H1 (cell line): ENCODE measurements around the gene RHBDF1. TPM values are rescaled to one million over a fixed set of nuclear protein-coding genes. Genes with fewer than 3 reads are reported as not detected.

ENCODE experiments used
- CTCF ChIA-PET: fragments of 300-600 bp; sonication (Branson Sonifier 250); formaldehyde crosslinking; loops from one replicate; lab custom pipeline; 2021; ENCODE audit not compliant: partially characterized antibody; lab: Charles Lee
- POLR2A ChIA-PET: fragments of 300-600 bp; sonication (Branson Sonifier 250); formaldehyde crosslinking; loops from one replicate; lab custom pipeline; 2021; ENCODE audit warnings: inconsistent platforms; ENCODE audit not compliant: partially characterized antibody; lab: Charles Lee
- DNase-seq, 2 experiments: peaks; one replicate each; pipeline versions ENCODE4 v3.0.0 to v3.0.0-alpha.2; 2010 to 2022; ENCODE audit warnings: low spot score in 2 of 2, low read depth in 1 of 2, mixed read lengths in 1 of 2
- FAIRE-seq: peaks from 2 replicates; lab custom pipeline; 2011; peaks lifted over from hg19 to GRCh38; lab: Jason Lieb, UNC
- H2AFZ ChIP-seq: 2 replicates; pipeline ENCODE4 v1.8.1; 2012; ENCODE audit warnings: low read length, inconsistent platforms
- H2AK5ac ChIP-seq: 2 replicates; pipeline ENCODE4 v1.6.1; 2013; ENCODE audit warnings: low read depth, low read length
- H2BK120ac ChIP-seq: replicated peaks from 2 replicates; pipeline ENCODE3; 2013; ENCODE audit warnings: low read depth, low read length, inconsistent platforms
- H2BK12ac ChIP-seq: 2 replicates; pipeline ENCODE4 v1.6.1; 2013; ENCODE audit warnings: low read depth, low read length
- H2BK15ac ChIP-seq: 2 replicates; pipeline ENCODE4 v1.6.1; 2013; ENCODE audit warnings: low read length
- H2BK20ac ChIP-seq: 2 replicates; pipeline ENCODE4 v1.6.1; 2013; ENCODE audit warnings: low read length
- H2BK5ac ChIP-seq: 2 replicates; pipeline ENCODE4 v1.6.1; 2013; ENCODE audit warnings: low read depth, low read length
- H3K14ac ChIP-seq: 2 replicates; pipeline ENCODE4 v1.6.1; 2013; ENCODE audit warnings: inconsistent platforms; ENCODE audit not compliant: insufficient read length
- H3K18ac ChIP-seq: 2 replicates; pipeline ENCODE4 v1.6.1; 2013; ENCODE audit warnings: low read length; ENCODE audit errors: extremely low read depth
- H3K23ac ChIP-seq: 2 replicates; pipeline ENCODE4 v1.6.1; 2013; ENCODE audit warnings: inconsistent platforms; ENCODE audit not compliant: insufficient read length
- H3K23me2 ChIP-seq: 2 replicates; pipeline ENCODE4 v1.6.1; 2013; ENCODE audit warnings: low read depth, low read length
- H3K27ac ChIP-seq: 2 replicates; pipeline ENCODE4 v1.6.1; 2011; ENCODE audit warnings: low read depth, low read length, inconsistent platforms
- H3K27me3 ChIP-seq, 4 experiments: replicated peaks in 1 of 4; 1 replicate in 1 of 4; 2 replicates in 3 of 4; pipeline versions ENCODE4 v1.6.1 to v1.8.1; 2011 to 2013; ENCODE audit warnings: low read length in 3 of 4, mild to moderate bottlenecking in 3 of 4, inconsistent platforms in 2 of 4, mixed read lengths in 2 of 4, moderate library complexity in 1 of 4; ENCODE audit not compliant: control insufficient read depth in 3 of 4, insufficient read depth in 3 of 4; ENCODE audit errors: extremely low read depth in 1 of 4
- H3K36me3 ChIP-seq, 4 experiments: 2 replicates each; pipeline versions ENCODE4 v1.6.1 to v1.8.1; 2011 to 2013; ENCODE audit warnings: mild to moderate bottlenecking in 4 of 4, low read length in 3 of 4, moderate library complexity in 2 of 4, control low read depth in 1 of 4, inconsistent platforms in 1 of 4; ENCODE audit not compliant: insufficient read depth in 4 of 4, control insufficient read depth in 2 of 4
- H3K4ac ChIP-seq: replicated peaks from 2 replicates; pipeline ENCODE3; 2013; ENCODE audit warnings: low read length, low read depth, mixed read lengths, inconsistent platforms; ENCODE audit not compliant: insufficient read length
- H3K4me1 ChIP-seq, 4 experiments: replicated peaks in 1 of 4; 1 replicate in 1 of 4; 2 replicates in 3 of 4; pipeline versions ENCODE4 v1.6.1 to v1.8.1; 2011 to 2013; ENCODE audit warnings: low read length in 3 of 4, inconsistent platforms in 2 of 4, mixed read lengths in 1 of 4; ENCODE audit not compliant: insufficient read depth in 4 of 4, control insufficient read depth in 3 of 4
- H3K4me2 ChIP-seq, 2 experiments: 2 replicates each; pipeline versions ENCODE4 v1.6.1 to v1.8.1; 2011 to 2013; ENCODE audit warnings: low read depth in 2 of 2, low read length in 2 of 2, control low read depth in 1 of 2, inconsistent platforms in 1 of 2, mild to moderate bottlenecking in 1 of 2; ENCODE audit not compliant: insufficient read depth in 1 of 2
- H3K4me3 ChIP-seq, 4 experiments: fragments of 200-600, 300-600 bp in 1 of 4; sonication (generic), shearing (Covaris generic), sonication (Bioruptor Twin) in 1 of 4; 2 replicates each; pipeline versions ENCODE4 v1.5.1 to v1.8.1; 2011 to 2016; ENCODE audit warnings: low read length in 4 of 4, low read depth in 3 of 4, control low read depth in 2 of 4, inconsistent platforms in 2 of 4, mild to moderate bottlenecking in 2 of 4, mixed read lengths in 1 of 4, moderate library complexity in 1 of 4; ENCODE audit not compliant: insufficient read depth in 2 of 4; ENCODE audit errors: extremely low read depth in 1 of 4
- H3K56ac ChIP-seq: replicated peaks from 2 replicates; pipeline ENCODE3; 2013; ENCODE audit warnings: low read depth, mild to moderate bottlenecking, mixed read lengths, low read length, inconsistent platforms; ENCODE audit not compliant: insufficient read length
- H3K79me1 ChIP-seq: 2 replicates; pipeline ENCODE4 v1.6.1; 2013; ENCODE audit warnings: low read depth, low read length, control low read depth
- H3K79me2 ChIP-seq, 2 experiments: 2 replicates each; pipeline versions ENCODE4 v1.6.1 to v1.8.1; 2012 to 2013; ENCODE audit warnings: low read length in 2 of 2, mild to moderate bottlenecking in 2 of 2, inconsistent platforms in 1 of 2; ENCODE audit not compliant: insufficient read depth in 2 of 2, control insufficient read depth in 1 of 2
- H3K9ac ChIP-seq, 4 experiments: replicated peaks in 1 of 4; 1 replicate in 1 of 4; 2 replicates in 3 of 4; pipeline versions ENCODE4 v1.6.1 to v1.8.1; 2011 to 2013; ENCODE audit warnings: low read depth in 3 of 4, low read length in 3 of 4, control low read depth in 2 of 4, mild to moderate bottlenecking in 2 of 4, moderate library complexity in 2 of 4, inconsistent platforms in 1 of 4; ENCODE audit errors: extremely low read depth in 1 of 4
- H3K9me3 ChIP-seq, 2 experiments: 2 replicates each; pipeline versions ENCODE4 v1.6.1 to v1.8.1; 2012 to 2013; ENCODE audit warnings: mild to moderate bottlenecking in 2 of 2, moderate library complexity in 2 of 2, control low read depth in 1 of 2, inconsistent platforms in 1 of 2, low read depth in 1 of 2, low read length in 1 of 2, mixed read lengths in 1 of 2; ENCODE audit not compliant: insufficient read depth in 2 of 2
- H4K20me1 ChIP-seq, 2 experiments: replicated peaks in 1 of 2; 2 replicates each; pipeline versions ENCODE3 to v1.8.1; 2011 to 2013; ENCODE audit warnings: inconsistent platforms in 2 of 2, low read length in 2 of 2, mild to moderate bottlenecking in 1 of 2; ENCODE audit not compliant: insufficient read depth in 2 of 2, control insufficient read depth in 1 of 2
- H4K5ac ChIP-seq: 2 replicates; pipeline ENCODE4 v1.6.1; 2013; ENCODE audit warnings: low read length, low read depth, mixed read lengths, inconsistent platforms; ENCODE audit not compliant: insufficient read length
- H4K8ac ChIP-seq: 2 replicates; pipeline ENCODE4 v1.8.0; 2013; ENCODE audit warnings: mild to moderate bottlenecking, moderate library complexity, low read length, inconsistent platforms; ENCODE audit not compliant: insufficient read depth; ENCODE audit errors: extremely low read depth
- H4K91ac ChIP-seq: replicated peaks from 2 replicates; pipeline ENCODE3; 2013; ENCODE audit warnings: low read length, mixed read lengths, inconsistent platforms; ENCODE audit not compliant: insufficient read length
- CHD1 ChIP-seq: IDR thresholded peaks from 2 replicates; pipeline ENCODE4 v1.6.1; 2012; ENCODE audit warnings: low read depth, low read length, improper control_type of control experiment
- CHD2 ChIP-seq: IDR thresholded peaks from 2 replicates; pipeline ENCODE4 v1.6.1; 2012; ENCODE audit warnings: low read length, improper control_type of control experiment
- CREB1 ChIP-seq: IDR thresholded peaks from 2 replicates; pipeline ENCODE4 v1.6.1; 2012; ENCODE audit warnings: inconsistent platforms
- CTBP2 ChIP-seq: IDR thresholded peaks from 2 replicates; pipeline ENCODE4 v1.7.0; 2011; ENCODE audit warnings: borderline replicate concordance, mild to moderate bottlenecking, moderate library complexity, mixed read lengths, low read length; ENCODE audit not compliant: insufficient read depth, insufficient read length
- GABPA ChIP-seq: IDR thresholded peaks from 2 replicates; pipeline ENCODE4 v1.6.1; 2011; ENCODE audit warnings: mild to moderate bottlenecking, low read length, moderate library complexity, borderline replicate concordance; ENCODE audit not compliant: insufficient read depth
- GTF2F1 ChIP-seq: IDR thresholded peaks from 2 replicates; pipeline ENCODE4 v1.6.1; 2012; ENCODE audit warnings: low read depth, low read length, improper control_type of control experiment, borderline replicate concordance
- HDAC2 ChIP-seq, 2 experiments: fragments of 300-600 bp in 1 of 2; sonication (generic) in 1 of 2; IDR thresholded peaks; 2 replicates each; pipeline ENCODE4 v1.6.1; 2011 to 2012; ENCODE audit warnings: low read depth in 2 of 2, low read length in 2 of 2, mild to moderate bottlenecking in 2 of 2, moderate library complexity in 2 of 2, borderline replicate concordance in 1 of 2, inconsistent platforms in 1 of 2
- PHF8 ChIP-seq: fragments of 200-600 bp; sonication (generic); conservative IDR thresholded peaks from 2 replicates; pipeline ENCODE4 v1.7.1; 2012; ENCODE audit warnings: low read depth, mild to moderate bottlenecking, inconsistent platforms, low read length, moderate library complexity
- SUZ12 ChIP-seq: fragments of 200-600 bp; sonication (generic); IDR thresholded peaks from 2 replicates; pipeline ENCODE4 v1.6.1; 2012; ENCODE audit warnings: mild to moderate bottlenecking, inconsistent platforms, low read length, moderate library complexity, mixed read lengths
- TBP ChIP-seq: IDR thresholded peaks from 2 replicates; pipeline ENCODE4 v1.6.1; 2011; ENCODE audit warnings: low read depth, low read length, improper control_type of control experiment
- TCF12 ChIP-seq: IDR thresholded peaks from 2 replicates; pipeline ENCODE4 v1.6.1; 2011; ENCODE audit warnings: low read depth, mild to moderate bottlenecking, low read length
- WGBS, 2 experiments: shearing (Covaris generic) in 1 of 2; methylation state at CpG; one replicate each; pipeline versions ENCODE4 v1.1.6 to v1.1.7; 2013 to 2015; ENCODE audit warnings: low lambda C conversion rate in 2 of 2, mixed read lengths in 2 of 2, inconsistent platforms in 1 of 2, low coverage in 1 of 2, missing lambda C conversion rate in 1 of 2; ENCODE audit not compliant: insufficient replicate concordance in 2 of 2, insufficient coverage in 1 of 2, insufficient read length in 1 of 2; ENCODE audit errors: extremely low coverage in 1 of 2, missing lambda C conversion rate in 1 of 2; 5-methylcytosine and 5-hydroxymethylcytosine counted together
- polyA plus RNA-seq, 7 experiments: library from polyadenylated mRNA; depleted of rRNA in 3 of 7; stranded (reverse) in 5 of 7; unstranded in 2 of 7; fragments of >200 nt in 5 of 7; fragments of 200-250 nt in 2 of 7; gene quantifications; 1 replicate in 5 of 7; 2 replicates in 1 of 7; 4 replicates in 1 of 7; pipeline versions ENCODE4 v1.2.1 to v1.2.3, GENCODE V29; 2011 to 2013; ENCODE audit warnings: missing spikeins in 2 of 7, mixed read lengths in 2 of 7
- total RNA-seq: library from RNA; stranded (reverse); fragmentation: NEBNext Ultra II Directional; extraction: Animal tissue kit (Norgen Biotek cat#: 25700); gene quantifications from 2 replicates; pipeline ENCODE4 v1.2.1, GENCODE V29; 2021

Gene RHBDF1
- total and polyA plus RNA-seq, 2 of the 8 experiments (the other 6 are each of a cell fraction or from before 2014, with no cell fraction given): 37.4 to 51.6 TPM

GRCh38 chr16:76535-77272 is 4.3 kb upstream of the RHBDF1 start:
- no peak overlapping the region for H3K9ac ChIP-seq
- H2AFZ ChIP-seq: no peak overlapping the region
- no peak for FAIRE-seq
- TF ChIP-seq CHD1: no peak
- no peak for TF ChIP-seq TCF12
- TF ChIP-seq HDAC2 (IDR thresholded peaks at IDR 0.05; ENCODE audit: borderline replicate concordance in 1 of 2, low read depth in 2 of 2, low read length in 2 of 2): no peak
- no peak for TF ChIP-seq PHF8
- no peak for TF ChIP-seq SUZ12
- TF ChIP-seq GABPA: no peak
- no peak for TF ChIP-seq GTF2F1
- TF ChIP-seq CREB1: no peak
- no peak for TF ChIP-seq TBP
- no peak for TF ChIP-seq CTBP2
- no peak for TF ChIP-seq CHD2

More at GRCh38 chr16:76535-77272, 4.3 kb upstream of the RHBDF1 start:
- no peak overlapping the region for H3K23ac ChIP-seq
- H3K56ac ChIP-seq: peak overlapping the region; percentile 5
- H3K79me2 ChIP-seq: no peaks in the 10 kb centered on the region
- H3K4ac ChIP-seq: peak overlapping the region; percentile 50
- POLR2A ChIA-PET: interaction anchor here (0.5 to 3.2 kb wide), 10 partner anchors 8 to 326 kb away, joined by 3 to 19 read pairs (median 4); no protein-coding TSS in a partner anchor
- H4K91ac ChIP-seq: peak overlapping the region; percentile 39
- H2AK5ac ChIP-seq: peak overlapping the region; percentile 58; the same call in 1 of the 2 replicates
- H3K18ac ChIP-seq: peak overlapping the region; percentile 60; the same call in 1 of the 2 replicates
- 0 out of 2 replicates have a peak overlapping the region, but pooled peaks have one; percentile 66 for H2BK5ac ChIP-seq
- peaks cover 0 to 2% (median 0%) of the 10 kb centered on the region in 4 experiments; a peak in 1 of 8 replicates for H3K36me3 ChIP-seq
- no peaks in the 10 kb centered on the region for H3K79me1 ChIP-seq
- peaks cover 21% of the 10 kb centered on the region; the same call in 1 of the 2 replicates for H3K23me2 ChIP-seq
- H3K4me3 ChIP-seq: peak overlapping the region in 1 of 4 experiments; percentile 75; a peak in 2 of 8 replicates
- H3K9me3 ChIP-seq: no peaks in the 10 kb centered on the region
- peaks cover 0 to 4% (median 3%) of the 10 kb centered on the region in 4 experiments; a peak in 3 of 7 replicates for H3K27me3 ChIP-seq
- H3K4me1 ChIP-seq: peaks cover 6 to 57% (median 43%) of the 10 kb centered on the region in 4 experiments
- no peak overlapping the region for H3K14ac ChIP-seq
- CTCF ChIA-PET: interaction anchor here (0.7 to 25.7 kb wide), 7 partner anchors 9 to 105 kb away, joined by 3 to 856 read pairs (median 5); partner anchors contain the start of gene RHBDF1
- H4K5ac ChIP-seq: no peak overlapping the region
- H3K4me2 ChIP-seq: peak overlapping the region; percentile 92 to 95; a peak in 2 of 4 replicates
- H2BK12ac ChIP-seq: peak overlapping the region; percentile 87; the same call in 1 of the 2 replicates
- H2BK15ac ChIP-seq: peak overlapping the region; percentile 99
- H4K8ac ChIP-seq: no peak overlapping the region
- DNase-seq: no peak
- no peak overlapping the region for H2BK20ac ChIP-seq
- peaks cover 0 to 6% of the 10 kb centered on the region in 2 experiments for H4K20me1 ChIP-seq
- WGBS, 2 experiments: 81% methylated on average over 13 of the region's 13 CpGs; no CpG with 5 or more reads in 1 of the 2 experiments
- no peak overlapping the region for H3K27ac ChIP-seq
- H2BK120ac ChIP-seq: no peak overlapping the region
